Spinal cord (tissue), 10 donors: ENCODE measurements around the gene TMEM255B. TPM values are rescaled to one million over a fixed set of nuclear protein-coding genes. Genes with fewer than 3 reads are reported as not detected.

ENCODE experiments used
- DNase-seq, 6 donors: peaks; one replicate each; pipeline versions ENCODE4 v3.0.0 to v3.0.0-alpha.2; 2013 to 2015; ENCODE audit warnings: low spot score in 6 of 6, low read depth in 4 of 6
- H3K27ac ChIP-seq: one replicate; pipeline ENCODE4 v1.5.1; 2013; ENCODE audit warnings: low read depth, low read length, control low read depth
- H3K27me3 ChIP-seq: one replicate; pipeline ENCODE4 v1.6.1; 2013; ENCODE audit warnings: low read length; ENCODE audit not compliant: control insufficient read depth, insufficient read depth
- H3K36me3 ChIP-seq: one replicate; pipeline ENCODE4 v1.6.1; 2013; ENCODE audit warnings: low read length; ENCODE audit not compliant: control insufficient read depth, insufficient read depth
- H3K4me1 ChIP-seq: one replicate; pipeline ENCODE4 v1.6.1; 2013; ENCODE audit warnings: low read length; ENCODE audit not compliant: control insufficient read depth, insufficient read depth
- H3K4me3 ChIP-seq: one replicate; pipeline ENCODE4 v1.5.1; 2013; ENCODE audit warnings: low read depth, low read length, control low read depth
- H3K9me3 ChIP-seq: one replicate; pipeline ENCODE4 v1.6.1; 2013; ENCODE audit warnings: low read length; ENCODE audit not compliant: control insufficient read depth, insufficient read depth
- WGBS: methylation state at CpG from one replicate; pipeline ENCODE4 v1.1.5; 2013; ENCODE audit warnings: missing lambda C conversion rate; ENCODE audit not compliant: insufficient coverage; 5-methylcytosine and 5-hydroxymethylcytosine counted together
- polyA plus RNA-seq, 2 donors: library from polyadenylated mRNA; unstranded; fragments of 120-200 nt; gene quantifications; one replicate each; pipeline ENCODE4 v1.2.1, GENCODE V29; 2013; ENCODE audit not compliant: insufficient read length in 2 of 2
- total RNA-seq, 2 donors: library from RNA; depleted of rRNA in 1 of 2; stranded (reverse); fragments of 120-200 nt in 1 of 2; fragments of >200 nt in 1 of 2; gene quantifications; one replicate each; pipeline versions ENCODE4 v1.2.3 to v1.2.4, GENCODE V29; 2013 to 2014
- donor health status: healthy.

The TMEM255B gene
- total and polyA plus RNA-seq, 4 donors = 1.4 to 5.6 (median 3.4) TPM

DNA sequence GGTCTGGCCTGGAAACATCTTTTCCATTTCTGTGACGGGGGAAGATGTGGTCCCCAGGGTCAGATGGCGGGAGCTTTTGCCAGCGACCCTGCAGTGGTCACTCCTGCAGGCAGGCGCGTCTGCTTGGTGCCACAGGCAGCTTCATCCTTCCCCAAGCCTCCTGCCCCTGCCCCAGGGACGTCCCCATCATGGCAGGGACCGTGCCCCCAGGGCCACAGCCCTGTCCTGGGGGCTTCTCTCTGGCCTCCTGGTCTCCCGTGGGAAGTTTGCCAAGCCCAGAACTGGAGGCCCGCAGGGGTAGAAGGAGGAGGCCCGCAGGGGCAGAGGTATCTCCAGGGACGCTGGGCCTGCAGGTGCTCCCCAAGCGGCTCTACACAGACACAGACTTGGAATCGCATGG lies 47.5 kb downstream of the TMEM255B start:
- Histone ChIP-seq H3K4me1 (peaks cover 11% of the 10 kb centered on the region), H3K36me3 (no peaks in the 10 kb centered on the region), H3K27ac (no peak overlapping the region), H3K27me3 (no peaks in the 10 kb centered on the region), H3K9me3 (peaks cover 10% of the 10 kb centered on the region), H3K4me3 (no peak overlapping the region)
- WGBS = 89% methylated on average over 13 of the region's 13 CpGs
- DNase-seq = no peak

DNA sequence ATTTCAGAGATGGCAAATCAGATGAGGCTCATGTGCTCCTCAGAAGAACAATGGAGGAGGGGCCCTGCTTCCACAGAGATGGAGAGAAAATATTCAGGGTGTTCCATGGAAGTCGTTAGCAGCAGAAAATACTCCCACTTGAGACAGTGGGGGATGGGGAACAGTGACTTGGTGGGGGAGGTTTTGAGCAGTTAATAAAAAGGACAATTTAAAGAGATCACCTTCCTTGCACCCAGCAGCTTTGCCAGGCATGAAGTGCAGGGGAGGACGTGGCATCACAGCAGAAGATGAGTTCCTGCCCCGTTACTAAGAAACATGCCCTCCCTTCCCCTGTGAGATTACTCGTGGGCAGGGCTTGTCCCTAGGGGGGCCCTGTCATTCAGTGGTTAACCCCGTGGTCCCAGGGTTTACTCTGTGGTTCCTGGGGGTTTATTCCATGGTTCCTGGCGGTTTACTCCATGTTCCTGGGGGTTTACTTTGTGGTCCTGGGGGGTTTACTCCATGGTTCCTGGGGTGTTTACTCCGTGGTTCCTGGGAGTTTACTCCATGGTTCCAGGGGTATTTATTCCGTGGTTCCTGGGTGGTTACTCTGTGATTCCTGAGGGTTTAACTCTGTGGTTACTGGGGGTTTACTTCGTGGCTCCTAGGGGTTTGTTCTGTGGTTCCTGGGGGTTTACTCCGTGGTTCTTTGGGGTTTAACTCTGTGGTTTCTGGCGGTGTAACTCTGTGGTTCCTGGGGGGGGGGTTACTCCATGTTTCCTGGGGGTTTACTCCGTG lies 49.2 kb downstream of the TMEM255B start:
- Histone ChIP-seq H3K36me3 (peaks cover 4% of the 10 kb centered on the region), H3K9me3 (peaks cover 10% of the 10 kb centered on the region), H3K27me3 (no peaks in the 10 kb centered on the region), H3K27ac (no peak overlapping the region), H3K4me3 (no peak overlapping the region), H3K4me1 (no peaks in the 10 kb centered on the region)
- DNase-seq = no peak
- WGBS = 79% methylated on average over 11 of the region's 12 CpGs

DNA sequence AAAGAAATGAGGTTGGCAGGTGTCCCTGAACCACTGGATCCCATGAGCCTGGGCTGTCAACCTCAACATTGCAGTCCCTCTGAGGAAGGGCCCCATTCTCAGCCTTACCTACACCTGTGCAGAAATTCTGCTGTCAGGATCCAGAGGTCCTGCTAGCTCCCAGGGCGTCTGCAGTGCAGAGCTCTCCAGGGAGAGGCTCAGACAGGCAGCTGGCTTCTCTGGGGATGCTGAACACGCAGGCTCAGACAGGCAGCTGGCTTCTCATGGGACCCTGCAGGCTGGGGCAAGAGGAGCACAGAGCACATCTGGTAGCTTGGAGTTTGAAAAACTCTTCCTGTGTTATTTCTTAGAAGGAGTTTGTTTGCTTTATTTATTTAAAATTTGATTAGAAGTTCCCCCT lies 50.9 kb downstream of the TMEM255B start:
- no peak for DNase-seq
- no peaks in the 10 kb centered on the region for H3K27me3 ChIP-seq
- peaks cover 10% of the 10 kb centered on the region for H3K9me3 ChIP-seq
- no peak overlapping the region for H3K27ac ChIP-seq
- peaks cover 13% of the 10 kb centered on the region for H3K36me3 ChIP-seq
- 73% methylated on average over 2 of the region's 2 CpGs for WGBS
- no peaks in the 10 kb centered on the region for H3K4me1 ChIP-seq
- no peak overlapping the region for H3K4me3 ChIP-seq

DNA sequence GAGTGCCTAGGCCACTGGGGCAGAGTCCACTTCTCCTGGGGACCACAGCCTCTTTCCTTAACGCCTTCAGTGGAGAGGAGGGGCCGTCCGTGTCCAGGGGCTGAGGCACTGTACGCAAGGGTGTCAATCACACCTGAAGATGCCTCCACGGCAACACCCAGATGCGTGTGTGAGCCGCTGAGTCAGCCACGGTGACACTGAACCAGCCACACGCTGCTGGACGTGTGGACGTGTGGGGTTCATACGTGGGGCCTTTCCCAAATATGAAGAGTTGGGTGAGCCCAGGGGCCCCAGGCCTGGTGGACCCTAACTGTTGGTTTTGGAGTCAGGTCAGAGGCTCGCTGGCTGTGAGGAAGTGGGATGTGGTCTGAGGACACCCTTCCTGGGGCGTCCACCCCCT lies 51.6 kb downstream of the TMEM255B start:
- Histone ChIP-seq H3K27ac (no peak overlapping the region), H3K4me1 (no peaks in the 10 kb centered on the region), H3K27me3 (no peaks in the 10 kb centered on the region), H3K4me3 (no peak overlapping the region), H3K36me3 (peaks cover 13% of the 10 kb centered on the region), H3K9me3 (peaks cover 10% of the 10 kb centered on the region)
- WGBS = 96% methylated on average over 13 of the region's 14 CpGs
- no peak for DNase-seq

DNA sequence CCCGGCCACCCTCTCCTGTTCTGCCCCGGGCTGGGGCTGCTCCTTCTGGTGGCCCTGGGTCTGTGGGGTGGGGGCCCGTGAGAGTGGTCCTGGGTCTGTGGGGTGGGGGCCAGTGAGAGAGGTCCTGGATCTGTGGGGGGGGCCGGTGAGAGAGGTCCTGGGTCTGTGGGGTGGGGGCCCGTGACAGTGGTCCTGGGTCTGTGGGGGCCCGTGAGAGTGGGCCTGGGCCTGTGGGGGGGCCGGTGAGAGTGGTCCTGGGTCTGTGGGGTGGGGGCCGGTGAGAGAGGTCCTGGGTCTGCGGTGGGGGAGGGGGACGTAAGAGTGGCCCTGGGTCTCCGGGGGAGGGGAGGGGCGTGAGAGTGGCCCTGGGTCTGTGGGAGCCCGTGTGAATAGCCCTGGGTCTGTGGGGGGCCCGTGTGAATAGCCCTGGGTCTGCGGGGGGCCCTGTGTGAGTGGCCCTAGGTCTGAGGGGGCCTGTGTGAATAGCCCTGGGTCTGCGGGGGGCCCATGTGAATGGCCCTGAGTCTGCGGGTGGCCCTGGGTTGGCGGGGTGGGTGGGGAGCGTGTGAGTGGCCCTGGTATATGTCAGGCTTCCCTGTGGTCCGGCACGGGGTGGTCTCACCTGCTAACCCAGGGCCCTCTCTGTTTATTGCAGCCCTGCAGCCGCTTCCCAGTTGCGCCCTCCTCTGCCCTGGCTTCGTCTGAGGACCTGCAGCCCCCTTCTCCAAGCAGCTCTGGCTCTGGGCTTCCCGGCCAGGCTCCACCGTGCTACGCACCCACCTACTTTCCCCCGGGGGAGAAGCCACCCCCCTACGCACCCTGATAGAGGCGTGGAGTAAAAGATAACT lies 52.3 kb downstream of the TMEM255B start:
- no peak overlapping the region for H3K27ac ChIP-seq

DNA sequence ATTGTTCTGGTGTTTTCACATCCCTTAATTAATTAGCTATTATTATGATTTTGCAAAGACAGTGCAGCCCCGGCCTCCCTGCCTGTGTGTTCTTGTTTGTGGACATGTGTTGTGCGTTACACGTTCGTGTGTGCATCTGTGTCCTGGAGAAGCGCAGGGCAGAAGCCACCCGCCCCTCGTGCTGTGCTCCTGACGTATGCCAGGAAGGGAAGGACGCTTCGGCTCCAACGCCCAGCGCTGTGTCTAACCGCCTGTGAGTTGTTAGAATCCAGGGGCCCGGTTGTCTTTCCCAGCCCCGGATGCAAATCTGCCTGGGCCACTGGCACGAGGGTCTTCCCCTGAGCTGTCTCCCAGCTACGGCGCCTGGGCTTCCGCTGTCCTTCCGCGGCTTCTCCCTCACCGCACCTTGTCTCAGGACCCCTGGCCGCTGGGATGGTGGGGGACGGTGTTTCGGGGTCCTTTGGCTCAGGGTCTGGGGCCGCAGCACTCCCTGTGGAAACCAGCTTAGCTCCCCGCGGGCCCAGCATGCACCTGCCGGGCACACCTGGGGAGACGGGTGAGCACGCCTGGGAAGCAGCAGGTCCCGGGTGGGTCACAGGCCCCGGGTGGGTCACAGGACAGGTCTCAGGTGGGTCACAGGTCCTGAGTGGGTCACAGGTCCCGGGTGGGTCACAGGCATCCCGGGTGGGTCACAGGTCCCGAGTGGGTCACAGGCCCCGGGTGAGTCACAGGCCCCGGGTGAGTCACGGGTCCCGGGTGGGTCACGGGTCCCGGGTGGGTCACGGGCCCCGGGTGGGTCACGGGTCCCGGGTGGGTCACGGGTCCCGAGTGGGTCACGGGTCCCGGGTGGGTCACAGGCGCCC lies 53.4 kb downstream of the TMEM255B start:
- H3K27ac ChIP-seq = no peak overlapping the region
- H3K9me3 ChIP-seq = peaks cover 10% of the 10 kb centered on the region
- peaks cover 14% of the 10 kb centered on the region for H3K36me3 ChIP-seq
- DNase-seq = no peak
- H3K4me1 ChIP-seq = peaks cover 14% of the 10 kb centered on the region
- WGBS = 82% methylated on average over 34 of the region's 51 CpGs
- H3K4me3 ChIP-seq = no peak overlapping the region
- H3K27me3 ChIP-seq = no peaks in the 10 kb centered on the region

More for the DNA sequence above, 52.3 kb downstream of the TMEM255B start:
- Histone ChIP-seq H3K27me3 (no peaks in the 10 kb centered on the region), H3K4me3 (no peak overlapping the region), H3K9me3 (peaks cover 10% of the 10 kb centered on the region), H3K36me3 (peaks cover 13% of the 10 kb centered on the region), H3K4me1 (peaks cover 6% of the 10 kb centered on the region)
- no peak for DNase-seq
- WGBS = 78% methylated on average over 18 of the region's 30 CpGs

DNA sequence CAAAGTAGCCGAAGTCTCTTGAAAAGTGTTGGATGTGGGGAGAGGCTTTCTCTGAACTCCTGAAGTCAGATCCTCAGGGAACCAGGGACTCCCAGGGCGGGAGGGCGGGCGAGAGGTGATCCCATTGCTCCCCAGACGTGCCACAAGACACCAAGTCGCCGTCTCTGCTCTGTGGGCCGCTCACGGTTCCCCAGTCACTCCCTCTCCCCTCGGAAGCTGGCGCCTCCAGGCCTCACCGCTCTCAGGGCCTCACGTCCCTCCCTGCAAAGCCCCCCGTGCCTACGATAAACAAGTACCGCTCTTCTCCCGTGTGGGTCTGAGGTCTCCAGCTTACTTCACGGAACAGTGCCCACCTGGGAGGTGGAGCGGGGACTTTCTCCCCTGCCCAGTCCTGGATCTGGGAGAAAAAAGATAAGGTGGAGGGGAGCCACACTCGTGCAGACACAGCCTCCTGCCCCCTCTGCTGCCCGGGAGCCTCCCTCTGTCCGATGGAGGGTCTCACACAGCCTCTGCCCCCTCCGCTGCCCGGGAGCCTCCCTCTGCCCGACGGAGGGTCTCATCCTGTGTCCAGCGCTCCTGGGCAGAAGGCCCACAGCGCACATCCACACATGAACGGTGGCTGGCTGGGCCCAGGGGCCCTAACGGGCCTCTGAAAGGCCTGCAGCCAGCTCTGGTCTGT lies 54.2 kb downstream of the TMEM255B start:
- Histone ChIP-seq H3K27ac (no peak overlapping the region), H3K4me1 (peaks cover 16% of the 10 kb centered on the region), H3K4me3 (no peak overlapping the region), H3K9me3 (peaks cover 6% of the 10 kb centered on the region), H3K27me3 (no peaks in the 10 kb centered on the region), H3K36me3 (peaks cover 22% of the 10 kb centered on the region)
- 88% methylated on average over 21 of the region's 30 CpGs for WGBS
- DNase-seq = no peak

DNA sequence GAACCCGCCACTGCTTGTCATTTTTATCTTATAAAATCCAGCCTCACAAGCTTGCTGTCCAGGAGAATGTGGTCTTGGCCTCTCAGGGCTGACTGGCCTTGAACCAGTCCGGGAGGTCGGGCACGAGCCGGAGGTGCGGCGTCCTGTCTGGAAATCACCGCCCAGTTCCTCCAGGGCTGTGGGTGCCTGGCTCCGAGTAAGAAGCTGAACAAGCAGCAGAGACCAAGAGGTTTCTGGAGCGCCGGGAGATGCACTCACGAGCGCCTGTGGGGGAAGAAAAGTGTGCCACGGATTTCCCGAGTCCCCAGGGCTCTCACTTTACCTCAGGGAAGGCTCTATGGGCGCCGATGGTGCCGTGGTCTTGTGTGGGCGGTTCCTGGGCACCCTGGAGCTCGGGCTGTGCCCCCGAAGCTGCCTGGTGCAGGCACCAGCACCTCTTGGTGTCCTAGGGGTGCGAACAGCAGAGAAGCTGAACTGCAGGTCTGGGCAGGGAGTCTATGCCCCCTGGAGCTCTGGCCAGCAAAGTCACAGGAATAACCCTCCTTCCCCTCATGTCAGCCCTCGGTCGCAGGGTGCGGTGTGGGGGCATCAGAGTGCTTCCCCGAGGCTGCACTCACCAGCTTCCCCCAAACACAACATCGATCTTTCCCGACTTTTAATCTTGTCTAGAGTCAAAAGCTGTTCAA lies 54.9 kb downstream of the TMEM255B start:
- H3K36me3 ChIP-seq = peaks cover 28% of the 10 kb centered on the region
- H3K9me3 ChIP-seq = peaks cover 2% of the 10 kb centered on the region
- no peak overlapping the region for H3K4me3 ChIP-seq
- no peak for DNase-seq
- 84% methylated on average over 28 of the region's 28 CpGs for WGBS
- H3K4me1 ChIP-seq = peaks cover 16% of the 10 kb centered on the region
- H3K27me3 ChIP-seq = no peaks in the 10 kb centered on the region
- no peak overlapping the region for H3K27ac ChIP-seq
